Neural progenitor cell (in vitro differentiated cells): ENCODE measurements around the gene PTPN5. TPM values are rescaled to one million over a fixed set of nuclear protein-coding genes. Genes with fewer than 3 reads are reported as not detected.
"Not testable (repeated sequence)": the region's sequence is repeated elsewhere in the genome, so short reads cannot be mapped to it uniquely, and the experiment has no call there.

Experiments used
- DNase-seq: peaks from one replicate; pipeline ENCODE4 v3.0.0-alpha.2; 2016; ENCODE audit warnings: low spot score
- H2AFZ ChIP-seq: fragments of 200-600 bp; sonication (generic); replicated peaks from 2 replicates; pipeline ENCODE4 v1.6.1; 2016; ENCODE audit warnings: antibody characterized with exemption
- H3F3A ChIP-seq: fragments of 200-600 bp; sonication (generic); 2 replicates; pipeline ENCODE4 v1.6.1; 2016; ENCODE audit warnings: antibody characterized with exemption, low read depth
- H3K27ac ChIP-seq: fragments of 200-600 bp; sonication (generic); 2 replicates; pipeline ENCODE4 v1.5.1; 2016; ENCODE audit warnings: mild to moderate bottlenecking
- H3K27me3 ChIP-seq: fragments of 200-600 bp; sonication (generic); 2 replicates; pipeline ENCODE4 v1.6.1; 2016; ENCODE audit warnings: mild to moderate bottlenecking, moderate library complexity
- H3K36me3 ChIP-seq: fragments of 200-600 bp; sonication (generic); 2 replicates; pipeline ENCODE4 v1.5.1; 2016
- H3K4me1 ChIP-seq: fragments of 200-600 bp; sonication (generic); 2 replicates; pipeline ENCODE4 v1.6.1; 2016; ENCODE audit warnings: mixed run types
- H3K4me2 ChIP-seq: fragments of 200-600 bp; sonication (generic); 2 replicates; pipeline ENCODE4 v1.6.1; 2016
- H3K4me3 ChIP-seq: fragments of 200-600 bp; sonication (generic); 2 replicates; pipeline ENCODE4 v1.5.1; 2016
- H3K79me2 ChIP-seq: fragments of 200-600 bp; sonication (generic); 2 replicates; pipeline ENCODE4 v1.6.1; 2016; ENCODE audit warnings: low read depth
- H3K9ac ChIP-seq: fragments of 200-600 bp; sonication (generic); 2 replicates; pipeline ENCODE4 v1.6.1; 2016
- H3K9me3 ChIP-seq: fragments of 200-600 bp; sonication (generic); 2 replicates; pipeline ENCODE4 v1.5.1; 2016; ENCODE audit warnings: low read depth
- H4K20me1 ChIP-seq: fragments of 200-600 bp; sonication (generic); 2 replicates; pipeline ENCODE4 v1.6.1; 2016; ENCODE audit warnings: low read depth
- H3K27ac Mint-ChIP-seq: 3 replicates; pipeline ENCODE4 v1.8.0; 2021; ENCODE audit warnings: mixed read lengths
- H3K27me3 Mint-ChIP-seq: 2 replicates; pipeline ENCODE4 v1.8.0; 2022; ENCODE audit warnings: low read depth, mild to moderate bottlenecking, inconsistent platforms, moderate library complexity, mixed read lengths; ENCODE audit not compliant: insufficient read depth
- H3K36me3 Mint-ChIP-seq: 3 replicates; pipeline ENCODE4 v1.8.0; 2021; ENCODE audit warnings: mixed read lengths
- H3K4me1 Mint-ChIP-seq: 3 replicates; pipeline ENCODE4 v1.8.0; 2021; ENCODE audit warnings: mixed read lengths
- H3K4me3 Mint-ChIP-seq: 3 replicates; pipeline ENCODE4 v1.8.0; 2021; ENCODE audit warnings: mild to moderate bottlenecking, moderate library complexity, mixed read lengths
- H3K9me3 Mint-ChIP-seq: 3 replicates; pipeline ENCODE4 v1.8.0; 2020; ENCODE audit warnings: mixed read lengths
- EZH2 ChIP-seq: fragments of 200-600 bp; sonication (generic); IDR thresholded peaks from 2 replicates; pipeline ENCODE4 v1.6.1; 2017; ENCODE audit warnings: antibody characterized with exemption, mild to moderate bottlenecking, moderate library complexity
- EZH2phosphoT487 ChIP-seq: fragments of 200-600 bp; sonication (generic); IDR thresholded peaks from 2 replicates; pipeline ENCODE4 v1.6.1; 2017; ENCODE audit warnings: antibody characterized with exemption
- total RNA-seq: library from RNA; depleted of rRNA; stranded (reverse); fragments of >200 nt; gene quantifications from 2 replicates; pipeline ENCODE4 v1.2.3, GENCODE V29; 2015; ENCODE audit warnings: low replicate concordance
- TF ChIP-seq, protein P1 (sequence below): fragments of 200-600 bp; sonication (generic); IDR thresholded peaks from 2 replicates; pipeline ENCODE4 v1.5.1; 2017; ENCODE audit warnings: antibody characterized with exemption, mild to moderate bottlenecking

The PTPN5 gene
- 8.5 and 15.8 TPM in 2 replicates for total RNA-seq

DNA sequence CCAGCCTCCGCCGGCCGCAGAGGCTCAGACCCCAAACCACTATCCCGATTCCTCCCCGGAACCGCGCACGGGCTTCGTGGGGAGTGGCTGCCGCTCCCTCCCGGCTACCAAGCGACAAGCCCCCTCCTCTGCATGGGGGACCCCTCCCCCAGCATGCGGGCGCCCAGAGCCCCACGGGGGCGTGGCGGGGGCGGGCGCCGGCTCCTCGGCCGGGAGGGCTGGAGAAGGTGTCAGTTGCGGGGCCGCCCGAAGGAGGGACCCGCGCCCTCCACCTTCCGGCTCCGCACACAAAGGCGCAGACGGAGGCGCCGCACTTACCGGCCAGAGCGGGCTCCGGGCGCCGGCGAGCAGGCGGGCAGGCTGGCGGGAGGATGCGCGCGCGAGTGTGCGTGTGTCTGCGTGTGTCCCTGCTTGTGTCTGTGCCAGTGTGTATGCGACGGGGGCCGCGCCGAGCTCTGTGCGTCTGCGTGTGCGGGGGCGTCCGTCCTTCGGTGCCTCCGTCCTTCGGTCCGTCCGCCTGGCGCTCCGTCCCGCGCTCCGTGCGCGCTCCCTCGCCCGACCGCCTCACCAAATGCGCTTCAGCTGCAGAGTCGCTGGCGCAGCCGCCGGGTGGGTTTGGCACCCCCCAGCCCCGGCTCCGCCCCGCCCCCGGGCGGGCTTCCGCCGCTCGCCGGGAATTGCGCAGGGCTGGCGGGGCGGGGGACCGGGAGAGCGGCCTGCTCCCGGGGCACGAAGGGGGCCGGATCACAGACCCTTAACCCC lies at the start of gene PTPN5:
PTPN5 (minus strand) TSS at position 592 of the 762 bp plus-strand sequence. CDS start 19,840 bp downstream, outside the sequence.
- H3K9ac ChIP-seq = no peak within 1 kb of the TSS
- Mint-ChIP-seq H3K27ac (no peak within 1 kb of the TSS), H3K27me3 (peaks cover 47% of the 10 kb centered on the region), H3K36me3 (no peaks in the 10 kb centered on the region), H3K4me3 (peak within 1 kb of the TSS; percentile 84), H3K4me1 (peaks cover 9% of the 10 kb centered on the region), H3K9me3 (no peaks in the 10 kb centered on the region)
- TF ChIP-seq EZH2phosphoT487 (peak; percentile 20), EZH2 (peak; percentile 17)
- TF ChIP-seq, protein P1, sequence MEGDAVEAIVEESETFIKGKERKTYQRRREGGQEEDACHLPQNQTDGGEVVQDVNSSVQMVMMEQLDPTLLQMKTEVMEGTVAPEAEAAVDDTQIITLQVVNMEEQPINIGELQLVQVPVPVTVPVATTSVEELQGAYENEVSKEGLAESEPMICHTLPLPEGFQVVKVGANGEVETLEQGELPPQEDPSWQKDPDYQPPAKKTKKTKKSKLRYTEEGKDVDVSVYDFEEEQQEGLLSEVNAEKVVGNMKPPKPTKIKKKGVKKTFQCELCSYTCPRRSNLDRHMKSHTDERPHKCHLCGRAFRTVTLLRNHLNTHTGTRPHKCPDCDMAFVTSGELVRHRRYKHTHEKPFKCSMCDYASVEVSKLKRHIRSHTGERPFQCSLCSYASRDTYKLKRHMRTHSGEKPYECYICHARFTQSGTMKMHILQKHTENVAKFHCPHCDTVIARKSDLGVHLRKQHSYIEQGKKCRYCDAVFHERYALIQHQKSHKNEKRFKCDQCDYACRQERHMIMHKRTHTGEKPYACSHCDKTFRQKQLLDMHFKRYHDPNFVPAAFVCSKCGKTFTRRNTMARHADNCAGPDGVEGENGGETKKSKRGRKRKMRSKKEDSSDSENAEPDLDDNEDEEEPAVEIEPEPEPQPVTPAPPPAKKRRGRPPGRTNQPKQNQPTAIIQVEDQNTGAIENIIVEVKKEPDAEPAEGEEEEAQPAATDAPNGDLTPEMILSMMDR = no peak
- H4K20me1 ChIP-seq = no peaks in the 10 kb centered on the region
- peaks cover 12% of the 10 kb centered on the region for H3K4me1 ChIP-seq
- H3K79me2 ChIP-seq = no peaks in the 10 kb centered on the region
- no peaks in the 10 kb centered on the region for H3K36me3 ChIP-seq
- H3K27me3 ChIP-seq = peaks cover 84% of the 10 kb centered on the region
- H3K27ac ChIP-seq = no peak within 1 kb of the TSS
- peak within 1 kb of the TSS; percentile 69 for H3K4me3 ChIP-seq
- H3K4me2 ChIP-seq = peak within 1 kb of the TSS; percentile 96
- DNase-seq = peak; percentile 83
- H2AFZ ChIP-seq = peak within 1 kb of the TSS; percentile 97
- H3F3A ChIP-seq = peaks cover 30% of the 10 kb centered on the region
- no peaks in the 10 kb centered on the region for H3K9me3 ChIP-seq

GRCh38 chr11:18836417-18836816 lies 44.8 kb upstream of the PTPN5 start:
- Histone ChIP-seq H4K20me1 (no peaks in the 10 kb centered on the region), H3K27ac (no peak overlapping the region), H2AFZ (no peak overlapping the region), H3K4me1 (no peaks in the 10 kb centered on the region), H3K79me2 (no peaks in the 10 kb centered on the region), H3K4me3 (no peak overlapping the region), H3K36me3 (no peaks in the 10 kb centered on the region), H3K27me3 (no peaks in the 10 kb centered on the region), H3K9ac (no peak overlapping the region), H3F3A (no peaks in the 10 kb centered on the region), H3K4me2 (no peak overlapping the region), H3K9me3 (no peaks in the 10 kb centered on the region)
- Mint-ChIP-seq H3K27ac (no peak overlapping the region), H3K9me3 (peaks cover 8% of the 10 kb centered on the region), H3K4me1 (no peaks in the 10 kb centered on the region), H3K4me3 (no peak overlapping the region), H3K36me3 (no peaks in the 10 kb centered on the region), H3K27me3 (peaks cover 7% of the 10 kb centered on the region)
- peak; percentile 60 for DNase-seq
- TF ChIP-seq, protein P1 = no peak
- TF ChIP-seq EZH2 (no peak), EZH2phosphoT487 (no peak)

DNA sequence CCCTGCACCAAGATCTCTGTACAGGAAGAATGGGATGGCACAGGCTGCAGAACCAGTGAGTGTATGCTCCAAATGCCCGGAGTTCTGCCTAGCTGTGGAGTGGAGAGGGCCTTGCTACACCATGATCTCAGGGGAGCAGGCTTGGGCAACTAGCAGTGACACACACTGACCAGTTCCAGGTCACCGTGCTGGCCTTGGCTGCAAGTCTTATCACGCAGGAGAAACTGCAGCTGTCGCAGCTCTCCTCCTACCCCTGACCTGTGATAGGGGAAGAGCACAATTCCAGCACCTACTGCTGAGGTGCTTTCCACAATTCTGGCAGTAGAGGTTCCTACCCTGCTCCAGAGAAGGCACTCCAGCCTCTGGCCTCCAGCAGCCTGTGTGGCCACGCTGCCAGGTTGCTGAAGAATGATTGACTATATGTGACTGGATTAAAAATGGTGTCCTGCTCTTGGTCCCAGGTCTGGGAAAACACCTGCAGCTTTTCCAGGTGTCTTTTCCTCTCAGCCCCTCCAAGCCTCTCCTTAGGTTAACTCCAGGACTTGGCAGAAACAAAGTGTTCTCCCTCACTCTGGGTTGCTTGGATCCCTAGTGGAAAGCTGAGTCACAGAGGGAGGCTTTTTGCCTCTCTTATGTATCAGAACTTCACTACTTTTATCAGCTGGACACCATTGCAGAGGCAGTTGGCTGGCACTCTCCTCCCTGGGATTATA lies 43.3 kb upstream of the PTPN5 start:
- Histone ChIP-seq H3K27ac (no peak overlapping the region), H3K9me3 (no peaks in the 10 kb centered on the region), H3F3A (no peaks in the 10 kb centered on the region), H3K27me3 (peaks cover 7% of the 10 kb centered on the region), H3K79me2 (no peaks in the 10 kb centered on the region), H3K9ac (no peak overlapping the region), H3K4me3 (no peak overlapping the region), H3K4me2 (no peak overlapping the region), H4K20me1 (no peaks in the 10 kb centered on the region), H3K4me1 (no peaks in the 10 kb centered on the region), H3K36me3 (no peaks in the 10 kb centered on the region), H2AFZ (no peak overlapping the region)
- Mint-ChIP-seq H3K27me3 (peaks cover 7% of the 10 kb centered on the region), H3K36me3 (no peaks in the 10 kb centered on the region), H3K4me3 (no peak overlapping the region), H3K9me3 (peaks cover 6% of the 10 kb centered on the region), H3K27ac (no peak overlapping the region), H3K4me1 (no peaks in the 10 kb centered on the region)
- DNase-seq = no peak
- TF ChIP-seq, protein P1 = no peak
- TF ChIP-seq EZH2 (no peak), EZH2phosphoT487 (no peak)

- H3K4me2 ChIP-seq, H3K4me3 Mint-ChIP-seq, H3K4me1 Mint-ChIP-seq, H3K27ac ChIP-seq, H3K36me3 Mint-ChIP-seq, H3K79me2 ChIP-seq, H3K27me3 ChIP-seq, H3K9me3 Mint-ChIP-seq, H4K20me1 ChIP-seq, H3K9ac ChIP-seq, H3K9me3 ChIP-seq, H3K36me3 ChIP-seq, DNase-seq, H2AFZ ChIP-seq, H3F3A ChIP-seq, H3K27ac Mint-ChIP-seq, H3K4me3 ChIP-seq, H3K27me3 Mint-ChIP-seq: not testable (repeated sequence)
- peaks cover 18% of the 10 kb centered on the region for H3K4me1 ChIP-seq
Measured at GRCh38 chr11:18820160-18820559, 28.6 kb upstream of the PTPN5 start.
